GM18526 (cell line): Measurements from ENCODE around the gene IFNAR1.

Experiments
- POLR2A ChIP-seq: IDR thresholded peaks from 3 replicates; pipeline ENCODE4 v1.6.1; 2011; ENCODE audit not compliant: insufficient read length; ENCODE audit errors: extremely low read depth

IFNAR1 gene

DNA sequence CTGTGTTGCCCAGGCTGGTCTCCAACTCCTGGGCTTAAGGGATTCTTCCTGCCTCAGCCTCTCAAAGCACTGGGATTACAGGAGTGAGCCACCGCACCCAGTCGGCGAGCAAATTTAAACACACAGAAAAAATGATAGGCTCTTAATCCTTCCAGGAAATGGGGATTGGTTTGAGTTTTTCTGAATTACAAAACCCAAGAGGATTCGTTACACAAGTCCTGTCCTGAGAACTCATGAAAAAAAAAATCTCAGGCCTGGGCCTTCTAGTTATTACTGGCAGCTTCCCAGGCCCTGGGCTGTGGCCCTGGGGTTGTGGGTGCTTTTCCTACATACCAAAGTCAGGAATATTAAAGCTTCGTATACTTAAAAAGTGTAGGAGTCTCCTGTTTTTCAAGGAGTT lies 72.2 kb downstream of the IFNAR1 start:
- TF ChIP-seq POLR2A = no peak

DNA sequence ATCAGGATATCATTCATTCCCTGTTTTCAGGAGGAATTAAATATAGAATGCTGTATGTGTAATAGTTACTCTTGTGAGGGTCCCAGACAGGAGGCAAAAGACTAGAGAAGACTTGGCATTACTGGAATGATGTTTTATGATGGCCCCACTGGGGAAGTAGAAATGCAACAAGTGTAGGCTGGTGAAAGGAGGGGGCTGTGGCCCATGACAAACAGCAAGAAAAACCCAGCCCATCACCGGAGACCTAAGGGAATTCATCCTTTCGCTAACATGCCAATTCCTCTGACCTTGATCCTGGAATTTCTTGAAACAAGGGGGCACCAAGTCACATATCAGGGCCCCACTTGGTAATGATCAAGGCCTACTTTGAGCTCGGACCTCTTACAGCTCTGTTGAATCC lies 72.9 kb downstream of the IFNAR1 start:
- no peak for TF ChIP-seq POLR2A

- TF ChIP-seq POLR2A = no peak
Measured at GRCh38 chr21:33398361-33398760, 73.6 kb downstream of the IFNAR1 start.

DNA sequence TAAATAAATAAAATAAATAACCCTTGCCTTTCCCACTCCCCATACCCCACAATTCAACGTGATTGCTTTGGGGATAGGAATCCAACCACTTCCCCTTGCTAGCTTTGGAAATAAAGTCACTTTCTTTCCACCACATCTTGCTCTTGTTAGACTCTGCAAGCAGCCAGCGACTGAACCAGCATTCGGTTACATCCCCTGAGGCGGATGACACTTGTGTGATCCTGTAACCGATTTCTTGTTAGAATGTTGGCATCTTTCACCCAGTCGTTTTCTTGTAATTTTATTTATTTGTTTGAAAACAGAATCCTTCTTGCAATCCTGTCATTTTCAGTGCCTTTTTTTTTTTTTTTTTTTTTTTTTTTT lies 76.8 kb downstream of the IFNAR1 start:
- no peak for TF ChIP-seq POLR2A

- TF ChIP-seq POLR2A = no peak
Measured at GRCh38 chr21:33402001-33402979, 77.5 kb downstream of the IFNAR1 start.

- peak; percentile 56 for TF ChIP-seq POLR2A
Measured at GRCh38 chr21:33403128-33403785, 78.5 kb downstream of the IFNAR1 start, which contains the start of gene IFNGR2. Gene IFNGR2 (plus strand): TSS chr21:33403413. CDS start chr21:33403544, 131 bp downstream.

- no peak for TF ChIP-seq POLR2A
Measured at GRCh38 chr21:33403786-33404585, 79.2 kb downstream of the IFNAR1 start.

DNA sequence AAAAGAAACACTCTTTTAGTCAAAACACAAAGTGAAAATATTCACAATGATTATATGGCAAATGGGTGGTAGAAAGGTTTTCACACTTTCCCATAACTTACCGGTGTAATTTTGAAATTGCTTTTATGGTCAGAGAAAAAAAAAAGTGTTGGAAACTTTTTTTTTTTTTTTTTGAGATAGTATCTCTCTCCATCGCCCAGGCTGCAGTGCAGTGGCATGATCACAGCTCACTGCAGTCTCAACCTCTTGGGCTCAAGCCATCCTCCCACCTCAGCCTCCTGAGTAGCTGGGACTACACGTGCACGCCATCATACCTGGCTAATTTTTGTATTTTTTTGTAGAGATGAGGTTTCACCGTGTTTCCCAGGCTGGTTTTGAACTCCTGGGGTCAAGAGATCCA lies 81.7 kb downstream of the IFNAR1 start:
- no peak for TF ChIP-seq POLR2A
